Activated CD4-positive, alpha-beta T cell treated with anti-CD3 and anti-CD28 coated beads, Interleukin-2, amount 50 U/mL, for 24 hours (primary cell): ENCODE data around the gene HMG20B.

ENCODE experiments used
- DNase-seq, 2 donors: peaks; one replicate each; pipeline ENCODE4 v3.0.0-alpha.2; 2020; ENCODE audit warnings: low read depth in 1 of 2, low spot score in 1 of 2

Gene HMG20B

GRCh38 chr19:3536429-3537100, 36.2 kb upstream of the HMG20B start:
- no peak for DNase-seq

- DNase-seq: no peak
Observed at GRCh38 chr19:3537101-3537437, 35.7 kb upstream of the HMG20B start.

- no peak for DNase-seq
Observed at GRCh38 chr19:3537438-3538240, 35.1 kb upstream of the HMG20B start.

GRCh38 chr19:3538258-3538929, 34.4 kb upstream of the HMG20B start:
- no peak for DNase-seq

- DNase-seq: no peak
Observed at GRCh38 chr19:3538965-3539755, 33.6 kb upstream of the HMG20B start, which contains the start of gene TEKTIP1. TSS of gene TEKTIP1 (plus strand) at chr19:3539174. CDS start at chr19:3539178, 4 bp downstream.

GRCh38 chr19:3539756-3540118, 33.0 kb upstream of the HMG20B start:
- DNase-seq: no peak

GRCh38 chr19:3543150-3544057, 29.3 kb upstream of the HMG20B start:
- DNase-seq: no peak

GRCh38 chr19:3544058-3544376, 28.7 kb upstream of the HMG20B start:
- DNase-seq: no peak

- peak; percentile 61 to 77 for DNase-seq
Observed at GRCh38 chr19:3544742-3545668, 27.7 kb upstream of the HMG20B start.

GRCh38 chr19:3545669-3546034, 27.1 kb upstream of the HMG20B start:
- DNase-seq: no peak

- no peak for DNase-seq
Observed at GRCh38 chr19:3546119-3546518, 26.6 kb upstream of the HMG20B start.

- no peak for DNase-seq
Observed at GRCh38 chr19:3547301-3547731, 25.4 kb upstream of the HMG20B start.

- DNase-seq: no peak
Observed at GRCh38 chr19:3547767-3548282, 24.9 kb upstream of the HMG20B start.

- DNase-seq: no peak
Observed at GRCh38 chr19:3548606-3549005, 24.1 kb upstream of the HMG20B start.

GRCh38 chr19:3549816-3550215, 22.9 kb upstream of the HMG20B start:
- no peak for DNase-seq

- no peak for DNase-seq
Observed at GRCh38 chr19:3550947-3551791, 21.6 kb upstream of the HMG20B start.

- DNase-seq: no peak
Observed at GRCh38 chr19:3551792-3552095, 21.0 kb upstream of the HMG20B start.

GRCh38 chr19:3554254-3555083, 18.3 kb upstream of the HMG20B start:
- DNase-seq: no peak
